Fibroblast of pulmonary artery (primary cell): Measurements from ENCODE around the gene ATRN.
"Not testable (repeated sequence)": the region's sequence is repeated elsewhere in the genome, so short reads cannot be mapped to it uniquely, and the experiment has no call there.

ENCODE experiments used
- DNase-seq: peaks from one replicate; pipeline ENCODE4 v3.0.0-alpha.2; 2010; ENCODE audit warnings: low read depth
- H3K4me3 ChIP-seq: replicated peaks from 2 replicates; pipeline ENCODE4 v1.5.1; 2011; ENCODE audit warnings: low read depth, mild to moderate bottlenecking, control low read depth, low read length, moderate library complexity
- TF ChIP-seq, protein P1 (sequence below): IDR thresholded peaks from 2 replicates; pipeline ENCODE4 v1.5.1; 2011; ENCODE audit warnings: mild to moderate bottlenecking, control low read depth, low read length, inconsistent platforms; ENCODE audit errors: missing control alignments

ATRN gene

DNA sequence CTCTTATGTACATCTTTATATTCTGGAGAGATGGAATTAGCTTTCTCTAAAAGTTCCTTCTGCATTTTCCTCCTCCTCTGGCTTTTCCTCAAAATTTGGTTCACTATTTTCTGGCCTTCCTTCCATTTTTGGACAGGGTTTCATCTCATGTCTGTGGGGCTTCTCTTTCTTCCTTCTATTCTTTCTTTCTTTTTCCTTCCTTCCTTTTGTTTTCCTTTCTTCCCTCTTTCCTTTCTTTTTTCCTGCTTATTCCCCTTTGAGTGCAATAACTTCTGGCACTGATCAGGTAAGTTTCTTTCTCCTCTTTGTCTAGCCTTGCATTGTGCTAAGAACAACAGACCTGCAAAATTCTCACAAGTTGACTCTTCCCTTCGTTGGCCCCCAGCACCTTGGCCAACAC lies 5.5 kb upstream of the ATRN start:
- DNase-seq: no peak
- TF ChIP-seq, protein P1, sequence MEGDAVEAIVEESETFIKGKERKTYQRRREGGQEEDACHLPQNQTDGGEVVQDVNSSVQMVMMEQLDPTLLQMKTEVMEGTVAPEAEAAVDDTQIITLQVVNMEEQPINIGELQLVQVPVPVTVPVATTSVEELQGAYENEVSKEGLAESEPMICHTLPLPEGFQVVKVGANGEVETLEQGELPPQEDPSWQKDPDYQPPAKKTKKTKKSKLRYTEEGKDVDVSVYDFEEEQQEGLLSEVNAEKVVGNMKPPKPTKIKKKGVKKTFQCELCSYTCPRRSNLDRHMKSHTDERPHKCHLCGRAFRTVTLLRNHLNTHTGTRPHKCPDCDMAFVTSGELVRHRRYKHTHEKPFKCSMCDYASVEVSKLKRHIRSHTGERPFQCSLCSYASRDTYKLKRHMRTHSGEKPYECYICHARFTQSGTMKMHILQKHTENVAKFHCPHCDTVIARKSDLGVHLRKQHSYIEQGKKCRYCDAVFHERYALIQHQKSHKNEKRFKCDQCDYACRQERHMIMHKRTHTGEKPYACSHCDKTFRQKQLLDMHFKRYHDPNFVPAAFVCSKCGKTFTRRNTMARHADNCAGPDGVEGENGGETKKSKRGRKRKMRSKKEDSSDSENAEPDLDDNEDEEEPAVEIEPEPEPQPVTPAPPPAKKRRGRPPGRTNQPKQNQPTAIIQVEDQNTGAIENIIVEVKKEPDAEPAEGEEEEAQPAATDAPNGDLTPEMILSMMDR: no peak
- H3K4me3 ChIP-seq: no peak overlapping the region

DNA sequence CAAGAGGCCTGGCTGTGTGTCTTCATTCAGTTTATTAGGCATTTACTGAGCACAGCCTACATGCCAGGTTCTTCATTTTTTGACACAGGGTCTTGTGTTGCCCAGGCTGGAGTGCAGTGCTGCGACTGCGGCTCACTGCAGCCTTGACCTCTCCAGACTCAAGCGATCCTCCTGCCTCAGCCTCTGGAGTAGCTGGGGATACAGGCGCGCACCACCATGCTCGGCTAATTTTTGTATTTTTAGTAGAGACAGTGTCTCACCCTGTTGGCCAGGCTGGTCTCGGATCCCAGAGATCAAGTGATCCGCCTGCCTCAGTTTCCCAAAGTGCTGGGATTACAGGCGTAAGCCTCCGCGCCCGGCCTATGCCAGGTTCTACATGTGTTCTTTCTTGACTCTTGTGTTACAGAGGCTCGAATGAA lies 601 bp upstream of the ATRN start:
- DNase-seq: no peak
- TF ChIP-seq, protein P1: no peak

DNA sequence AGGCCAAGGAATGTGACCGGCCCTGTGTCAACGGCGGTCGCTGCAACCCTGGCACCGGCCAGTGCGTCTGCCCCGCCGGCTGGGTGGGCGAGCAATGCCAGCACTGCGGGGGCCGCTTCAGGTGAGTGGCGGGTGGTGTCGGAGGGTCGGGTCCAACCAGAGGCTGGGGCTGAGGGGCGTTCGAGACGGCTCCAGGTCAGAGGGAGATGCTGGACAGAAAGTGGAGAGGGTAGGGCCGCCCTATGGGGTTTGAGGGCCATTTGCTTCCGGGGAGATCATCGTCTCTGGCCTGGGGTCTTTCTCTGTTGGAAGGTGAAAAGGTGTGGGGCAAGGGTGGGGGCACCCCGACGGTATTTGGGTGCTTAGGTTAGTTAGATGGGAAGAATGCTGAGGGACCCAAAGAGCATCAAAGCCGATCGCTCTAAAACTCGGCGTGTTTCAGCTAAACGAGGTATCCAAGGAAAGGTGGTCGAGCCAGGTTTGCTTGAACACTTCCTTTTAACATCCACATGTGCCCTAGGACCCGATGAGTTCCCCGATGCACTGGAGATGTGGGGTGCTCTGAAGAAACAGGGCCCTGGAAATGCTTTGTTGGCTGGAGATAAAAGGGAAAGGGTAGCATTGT lies 691 bp downstream of the ATRN start:
- no peak for DNase-seq
- TF ChIP-seq, protein P1: no peak

More for the DNA sequence above, 601 bp upstream of the ATRN start:
- peak overlapping the region; percentile 83 for H3K4me3 ChIP-seq

DNA sequence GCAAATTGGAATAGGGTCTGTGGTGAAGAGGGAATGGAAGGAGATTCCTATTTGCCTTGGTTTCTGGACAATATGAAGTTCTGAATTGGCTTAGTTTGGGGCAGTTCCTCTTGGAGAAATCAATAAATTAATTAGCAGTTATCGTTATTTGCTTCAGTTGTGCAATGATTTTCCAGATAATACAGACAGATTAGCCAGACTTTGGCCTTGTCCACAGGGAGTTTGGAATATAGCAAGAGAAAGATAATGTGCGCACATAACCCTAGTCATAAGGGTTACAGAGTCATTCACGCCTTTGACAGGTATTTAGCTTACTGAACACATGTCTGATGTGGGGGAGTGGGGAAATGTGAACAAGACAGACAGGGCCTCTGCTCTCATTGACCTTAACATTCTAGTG lies 1.3 kb downstream of the ATRN start:
- DNase-seq: no peak
- H3K4me3 ChIP-seq: peak overlapping the region; percentile 83
- TF ChIP-seq, protein P1: no peak

More for the DNA sequence above, 691 bp downstream of the ATRN start:
- peak overlapping the region; percentile 83 for H3K4me3 ChIP-seq

DNA sequence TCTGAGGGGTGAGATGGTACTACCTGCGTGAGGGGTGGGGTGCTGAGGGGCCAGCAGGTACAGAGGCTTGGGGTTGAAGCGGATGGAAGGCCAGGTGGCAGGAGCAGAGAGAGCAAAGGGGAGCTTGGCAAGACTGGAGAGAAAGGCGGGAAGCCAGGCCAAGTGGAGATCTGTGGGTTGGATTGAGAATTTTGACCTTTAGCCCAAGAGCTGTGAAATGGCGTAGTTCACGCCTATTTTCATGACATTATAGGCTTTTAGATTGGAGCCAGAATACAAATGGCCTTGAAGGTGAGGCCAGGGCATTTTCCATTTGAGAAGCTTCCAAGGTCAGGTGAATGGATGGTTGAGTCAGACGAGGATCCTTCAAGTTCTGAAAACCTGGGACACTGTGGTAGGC lies 2.5 kb downstream of the ATRN start:
- no peak overlapping the region for H3K4me3 ChIP-seq
- DNase-seq: no peak
- TF ChIP-seq, protein P1: no peak

DNA sequence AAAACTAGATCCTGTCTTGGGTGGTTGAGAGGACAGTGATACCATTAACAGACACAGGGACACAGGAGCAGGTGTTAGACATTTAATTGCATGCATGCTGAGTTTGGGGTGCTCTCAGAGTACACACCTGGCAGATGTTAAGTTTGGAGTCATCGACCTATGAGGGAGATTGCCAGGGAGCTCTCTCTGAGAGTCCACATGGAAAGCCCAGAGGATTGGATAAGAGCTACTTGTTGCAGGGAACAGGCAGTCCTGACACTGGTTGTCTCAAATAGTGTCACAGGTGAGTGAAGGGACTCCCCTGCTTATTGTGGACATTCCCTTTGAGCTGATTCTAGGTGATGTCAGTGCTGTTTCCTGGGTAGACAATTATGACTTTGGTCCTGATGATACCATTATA lies 3.1 kb downstream of the ATRN start:
- TF ChIP-seq, protein P1: no peak
- DNase-seq: no peak
- no peak overlapping the region for H3K4me3 ChIP-seq

DNA sequence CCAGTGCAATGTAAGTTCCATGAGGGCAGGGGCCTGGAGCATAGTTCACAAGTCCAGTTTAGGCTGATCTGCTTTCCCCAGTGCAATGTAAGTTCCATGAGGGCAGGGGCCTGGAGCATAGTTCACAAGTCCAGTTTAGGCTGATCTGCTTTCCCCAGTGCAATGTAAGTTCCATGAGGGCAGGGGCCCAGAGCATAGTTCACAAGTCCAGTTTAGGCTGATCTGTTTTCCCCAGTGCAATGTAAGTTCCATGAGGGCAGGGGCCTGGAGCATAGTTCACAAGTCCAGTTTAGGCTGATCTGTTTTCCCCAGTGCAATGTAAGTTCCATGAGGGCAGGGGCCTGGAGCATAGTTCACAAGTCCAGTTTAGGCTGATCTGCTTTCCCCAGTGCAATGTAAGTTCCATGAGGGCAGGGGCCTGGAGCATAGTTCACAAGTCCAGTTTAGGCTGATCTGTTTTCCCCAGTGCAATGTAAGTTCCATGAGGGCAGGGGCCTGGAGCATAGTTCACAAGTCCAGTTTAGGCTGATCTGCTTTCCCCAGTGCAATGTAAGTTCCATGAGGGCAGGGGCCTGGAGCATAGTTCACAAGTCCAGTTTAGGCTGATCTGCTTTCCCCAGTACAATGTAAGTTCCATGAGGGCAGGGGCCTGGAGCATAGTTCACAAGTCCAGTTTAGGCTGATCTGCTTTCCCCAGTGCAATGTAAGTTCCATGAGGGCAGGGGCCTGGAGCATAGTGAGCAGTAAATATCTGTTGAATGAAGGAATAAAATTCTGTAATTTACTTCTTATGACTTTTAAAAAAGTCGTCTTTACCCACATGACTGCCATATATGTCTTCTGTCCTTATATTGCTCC lies 6.4 kb downstream of the ATRN start:
- not testable (repeated sequence) for H3K4me3 ChIP-seq

More for the DNA sequence above, 6.4 kb downstream of the ATRN start:
- DNase-seq: not testable (repeated sequence)
